HG03457 (cell line): ENCODE data around the gene FOXJ1.

ENCODE experiments used
- ATAC-seq: cut with Tn5 transposase; IDR thresholded peaks from one replicate; pipeline ENCODE4 v1.9.1; 2021; ENCODE audit warnings: moderate number of reproducible peaks; ENCODE audit not compliant: unreplicated experiment

Gene FOXJ1

GRCh38 chr17:76142585-76143041, 1.6 kb upstream of the FOXJ1 start:
- ATAC-seq: no peak

- no peak for ATAC-seq
Observed at GRCh38 chr17:76142039-76142584, 1.1 kb upstream of the FOXJ1 start.

- no peak for ATAC-seq
Observed at GRCh38 chr17:76140661-76141211, 309 bp downstream of the FOXJ1 start.

GRCh38 chr17:76139801-76140660, 1.0 kb downstream of the FOXJ1 start:
- no peak for ATAC-seq

DNA sequence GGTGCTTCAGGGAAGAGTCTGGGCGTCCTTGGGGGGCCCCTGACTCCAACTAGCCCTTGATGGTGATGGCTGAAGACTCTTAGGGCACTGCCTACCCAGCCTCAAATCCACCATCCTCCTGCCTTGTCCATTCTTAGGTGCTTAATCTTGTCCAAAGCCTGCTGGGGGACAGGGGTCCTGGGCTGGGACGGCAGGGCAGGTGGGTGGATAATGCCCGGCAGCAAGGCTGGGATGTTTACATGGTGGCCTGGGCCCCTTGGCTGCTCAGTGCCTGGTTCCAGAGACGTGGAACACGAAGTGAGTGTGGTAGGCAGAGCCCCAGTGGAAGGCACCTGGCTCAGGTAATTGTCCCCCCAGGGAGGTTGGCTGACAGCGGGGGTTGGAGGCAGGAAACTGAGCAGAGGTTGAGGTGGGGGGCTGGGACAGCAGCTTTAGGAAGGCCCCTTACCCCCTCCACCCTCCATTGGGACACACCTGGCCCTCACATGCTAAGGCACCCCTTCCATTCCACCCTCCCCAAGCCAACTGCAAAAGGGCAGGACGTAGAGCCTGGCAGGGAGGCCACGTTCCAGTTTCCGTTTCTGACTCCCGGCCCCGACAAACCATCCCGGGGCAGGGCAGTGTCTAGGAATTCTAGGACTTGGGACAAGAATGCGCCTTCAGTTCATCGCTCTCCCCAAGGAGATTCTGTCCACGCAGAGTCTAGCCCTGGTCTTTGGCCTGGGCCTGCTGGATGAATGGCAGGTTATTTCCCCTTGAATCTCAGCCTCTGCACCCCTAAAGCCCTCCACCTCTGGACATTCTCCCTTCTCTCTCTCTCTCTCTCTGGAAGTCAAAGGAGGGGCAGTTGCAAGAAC, 1.9 kb downstream of the FOXJ1 start:
- no peak for ATAC-seq

- no peak for ATAC-seq
Observed at GRCh38 chr17:76138234-76138895, 2.7 kb downstream of the FOXJ1 start.

DNA sequence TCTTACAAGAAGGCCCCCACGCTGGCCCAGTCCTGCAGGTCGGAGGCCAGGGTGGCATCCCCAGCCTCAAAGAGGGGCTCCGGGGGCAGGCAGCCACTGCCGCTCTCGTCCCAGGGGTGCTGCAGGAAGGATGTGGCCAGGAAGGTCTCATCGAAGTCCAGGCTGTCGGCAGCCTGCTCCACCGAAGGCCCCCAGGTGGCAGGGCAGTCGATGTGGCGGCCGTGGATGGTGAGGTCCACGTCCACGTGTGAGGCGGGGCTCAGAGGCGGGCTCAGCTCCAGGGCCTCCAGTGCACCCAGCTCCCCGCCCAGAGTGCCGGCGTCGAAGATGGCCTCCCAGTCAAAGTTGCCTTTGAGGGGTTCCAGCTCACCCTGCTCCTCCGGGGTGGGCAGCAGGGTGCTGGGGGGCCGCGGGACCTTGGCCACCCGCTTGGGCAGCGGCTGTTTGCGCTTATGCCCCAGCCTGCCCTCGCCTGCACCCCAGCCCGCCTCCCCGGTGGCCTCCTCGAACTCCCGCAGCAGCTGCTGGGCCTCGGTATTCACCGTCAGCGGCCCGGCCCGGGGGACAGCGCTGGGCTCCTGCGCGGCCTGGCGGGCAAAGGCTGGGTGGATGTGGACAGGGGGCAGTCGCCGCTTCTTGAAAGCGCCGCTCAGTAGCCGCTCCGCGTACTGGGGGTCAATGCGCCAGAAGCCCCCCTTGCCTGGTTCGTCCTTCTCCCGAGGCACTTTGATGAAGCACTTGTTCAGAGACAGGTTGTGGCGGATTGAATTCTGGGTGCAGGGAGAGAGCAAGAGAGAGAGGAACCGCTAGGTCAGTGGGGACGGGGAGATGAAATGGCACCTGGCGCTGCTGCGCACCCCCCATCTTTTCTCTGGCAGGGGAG, 3.5 kb downstream of the FOXJ1 start:
- no peak for ATAC-seq

DNA sequence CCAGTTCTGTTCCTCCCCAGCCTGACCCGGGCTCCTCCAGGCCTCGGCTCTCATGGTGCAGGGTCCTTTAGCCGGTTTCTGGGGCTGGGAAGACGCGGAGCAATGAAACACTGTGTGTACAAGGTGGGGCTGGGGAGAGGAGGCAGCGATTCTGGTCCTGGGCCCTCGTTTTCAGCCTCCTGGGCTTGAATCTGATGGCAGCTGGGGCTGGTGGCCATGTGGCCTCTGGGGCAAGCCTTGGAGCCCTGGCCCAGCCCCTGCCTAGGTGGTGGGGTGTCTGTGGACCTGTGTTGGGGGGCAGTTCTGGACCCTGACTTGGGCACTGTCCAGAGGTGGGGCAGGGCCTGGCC, 4.1 kb downstream of the FOXJ1 start:
- no peak for ATAC-seq

GRCh38 chr17:76136276-76137000, 4.6 kb downstream of the FOXJ1 start:
- no peak for ATAC-seq

- no peak for ATAC-seq
Observed at GRCh38 chr17:76135810-76136188, 5.2 kb downstream of the FOXJ1 start.

GRCh38 chr17:76134911-76135809, 5.9 kb downstream of the FOXJ1 start:
- ATAC-seq: no peak

- ATAC-seq: no peak
Observed at GRCh38 chr17:76132574-76133338, 8.3 kb downstream of the FOXJ1 start.

- no peak for ATAC-seq
Observed at GRCh38 chr17:76131692-76132573, 9.1 kb downstream of the FOXJ1 start.

DNA sequence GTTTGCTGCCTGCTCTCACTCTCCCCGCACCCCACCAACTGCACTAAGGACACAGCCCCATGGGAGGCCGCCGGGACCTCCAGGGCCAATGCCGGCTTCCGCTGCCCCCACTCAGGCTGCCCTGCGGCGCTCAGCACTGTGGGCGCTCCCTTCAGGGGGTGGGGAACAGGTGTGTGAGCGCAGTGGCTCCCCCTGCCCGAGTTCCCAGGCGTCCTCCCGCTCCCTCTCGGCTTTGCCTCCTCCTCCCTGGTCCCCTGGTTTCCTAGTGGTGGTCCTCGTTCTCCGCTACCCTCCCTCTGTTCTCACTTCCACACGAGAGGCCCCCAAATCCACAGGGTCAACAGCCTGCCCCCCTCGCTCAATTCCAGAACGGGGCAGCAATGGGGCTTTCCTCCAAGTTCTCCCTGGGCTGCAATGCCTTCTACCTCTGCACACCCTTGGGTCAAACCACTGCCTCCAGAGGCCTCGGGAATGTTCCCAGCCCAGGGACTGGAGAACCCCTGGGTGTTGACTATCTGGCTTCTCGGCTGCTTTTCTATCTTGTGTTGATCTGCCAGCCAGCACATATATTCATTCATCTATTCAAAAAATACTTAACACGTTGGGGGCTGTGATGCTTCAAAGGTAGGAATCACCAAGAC, 9.9 kb downstream of the FOXJ1 start:
- ATAC-seq: no peak

DNA sequence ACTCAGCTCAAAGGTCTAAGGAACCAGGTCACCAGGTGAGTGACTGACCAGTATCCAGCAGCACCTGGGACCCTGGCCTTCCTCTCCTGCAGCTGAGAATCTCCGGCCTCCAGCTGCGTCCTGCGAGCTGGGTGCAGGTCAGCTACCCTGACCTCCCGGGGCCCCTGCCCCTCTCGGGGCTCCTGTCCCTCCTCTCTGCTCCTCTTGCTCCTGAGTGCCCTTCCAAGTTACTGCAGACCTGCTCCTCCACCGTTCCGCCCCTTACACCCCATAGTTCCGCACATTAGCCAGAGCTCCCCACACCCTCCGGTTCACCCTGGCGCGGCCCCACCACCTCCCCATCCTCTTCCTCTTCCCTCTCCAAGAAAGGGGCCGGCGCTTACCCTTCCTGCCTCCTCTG, 10.6 kb downstream of the FOXJ1 start:
- no peak for ATAC-seq

DNA sequence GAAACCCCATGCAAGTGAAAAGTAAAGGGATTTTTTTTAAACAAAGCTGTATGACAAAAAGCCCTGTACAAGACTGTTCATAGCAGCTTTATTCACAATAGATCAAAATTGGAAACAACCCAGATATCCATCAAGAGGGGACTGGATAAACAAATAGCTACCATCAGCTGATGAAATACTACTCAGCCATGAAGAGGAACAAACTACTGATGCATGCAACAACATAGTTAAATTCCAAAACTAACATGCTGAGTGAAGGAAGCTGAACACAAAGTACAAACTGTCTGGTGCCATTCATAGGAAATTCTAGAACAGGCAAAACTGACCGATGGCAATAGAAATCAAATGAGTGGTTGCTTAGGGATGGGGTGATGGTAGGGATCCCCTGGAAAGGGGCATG, 15.1 kb downstream of the FOXJ1 start:
- ATAC-seq: no peak
